Measurements from ENCODE around the gene PTPRE. TPM values are rescaled to one million over a fixed set of nuclear protein-coding genes. Genes with fewer than 3 reads are reported as not detected.

PTPRE gene
- total RNA-seq, 1 experiment from 2014 or later: 1.5 TPM

DNA sequence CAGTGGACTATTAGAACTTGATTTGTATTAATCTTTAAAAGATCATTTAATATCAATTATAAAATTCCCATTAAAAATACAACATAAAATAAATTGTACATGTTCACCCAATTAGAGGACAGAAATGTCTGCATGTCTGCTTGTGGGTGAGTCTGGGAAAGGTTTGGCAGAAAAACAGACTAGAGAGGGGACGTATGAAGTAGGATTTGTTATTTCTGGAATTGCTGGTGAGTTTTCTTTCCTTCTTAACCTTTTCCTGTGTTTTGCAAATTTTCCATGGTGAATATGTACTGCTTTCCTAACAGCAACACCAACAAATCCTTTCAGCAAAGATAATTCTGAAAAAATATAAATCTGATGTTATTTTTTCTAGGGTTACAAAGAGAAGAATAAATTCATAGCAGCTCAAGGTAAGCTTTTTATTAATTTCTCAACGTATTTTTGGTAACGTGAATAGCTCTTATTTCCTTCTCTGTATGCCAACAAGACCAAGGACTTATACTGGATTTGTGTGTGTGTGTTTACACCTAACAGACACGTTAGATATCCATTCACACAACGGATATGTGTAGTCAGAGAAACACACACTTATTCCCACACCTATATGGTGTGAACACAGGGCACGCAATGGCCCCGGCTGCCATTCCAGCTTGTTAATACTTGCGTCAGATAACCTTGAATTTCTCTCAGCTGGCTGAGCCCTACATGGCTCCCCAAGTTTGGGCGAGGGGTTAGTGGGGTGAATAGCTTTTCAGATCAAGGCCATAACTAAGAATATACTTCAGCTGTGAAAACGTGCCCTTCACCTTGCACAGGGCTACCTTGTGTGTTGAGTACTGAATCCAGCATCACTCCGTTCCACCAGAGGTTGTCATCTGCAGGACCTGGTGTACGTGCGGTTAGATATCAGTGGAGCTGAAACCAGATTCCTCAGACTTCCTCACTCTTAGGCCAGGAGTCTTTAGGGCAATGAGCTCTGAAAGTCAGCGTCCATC, 154.7 kb downstream of the PTPRE start:
- no peak for DNase-seq (ENCODE audit: low read depth in 1 of 2, low spot score in 2 of 2)
- Histone ChIP-seq H3K9me3 (replicated peaks) (no peaks in the 10 kb centered on the region), H3K27ac (no peak overlapping the region), H3K4me1 (replicated peaks) (peaks cover 6% of the 10 kb centered on the region; the same call in 1 of the 2 replicates), H3K27me3 (replicated peaks) (no peaks in the 10 kb centered on the region), H3K36me3 (no peaks in the 10 kb centered on the region), H3K4me3 (no peak overlapping the region)

DNA sequence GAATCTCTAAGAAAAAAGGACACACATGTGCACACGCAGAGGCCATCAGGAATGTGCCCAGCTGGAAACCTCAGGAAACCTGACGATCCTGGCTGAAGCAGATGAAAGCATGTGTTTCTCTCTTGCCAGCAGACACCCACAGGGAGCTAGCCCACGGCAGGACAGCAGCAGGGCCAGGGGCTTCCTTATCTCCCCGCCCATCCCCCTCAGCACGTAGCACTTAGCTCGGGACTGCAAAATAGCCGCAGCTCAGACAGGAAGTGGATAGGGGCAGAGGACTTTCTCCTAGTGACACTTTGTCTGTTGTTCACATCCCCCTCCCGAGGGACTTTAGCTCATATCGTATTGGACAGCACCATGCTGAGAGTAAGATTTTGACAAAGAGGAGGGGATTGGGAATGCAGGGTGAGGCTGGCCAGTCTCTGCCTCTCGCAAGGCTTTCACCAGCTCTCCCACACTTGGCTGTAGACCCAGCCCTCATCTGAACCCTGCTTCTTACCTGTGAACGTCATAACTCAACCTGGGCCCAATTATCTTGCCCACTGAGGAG, 155.5 kb downstream of the PTPRE start:
- no peak for DNase-seq (ENCODE audit: low read depth in 1 of 2, low spot score in 2 of 2)
- H3K27ac ChIP-seq: no peak overlapping the region
- H3K4me1 ChIP-seq (replicated peaks): peaks cover 6% of the 10 kb centered on the region; the same call in 1 of the 2 replicates
- H3K36me3 ChIP-seq: no peaks in the 10 kb centered on the region
- H3K27me3 ChIP-seq (replicated peaks): no peaks in the 10 kb centered on the region
- no peaks in the 10 kb centered on the region for H3K9me3 ChIP-seq (replicated peaks)
- H3K4me3 ChIP-seq: no peak overlapping the region

DNA sequence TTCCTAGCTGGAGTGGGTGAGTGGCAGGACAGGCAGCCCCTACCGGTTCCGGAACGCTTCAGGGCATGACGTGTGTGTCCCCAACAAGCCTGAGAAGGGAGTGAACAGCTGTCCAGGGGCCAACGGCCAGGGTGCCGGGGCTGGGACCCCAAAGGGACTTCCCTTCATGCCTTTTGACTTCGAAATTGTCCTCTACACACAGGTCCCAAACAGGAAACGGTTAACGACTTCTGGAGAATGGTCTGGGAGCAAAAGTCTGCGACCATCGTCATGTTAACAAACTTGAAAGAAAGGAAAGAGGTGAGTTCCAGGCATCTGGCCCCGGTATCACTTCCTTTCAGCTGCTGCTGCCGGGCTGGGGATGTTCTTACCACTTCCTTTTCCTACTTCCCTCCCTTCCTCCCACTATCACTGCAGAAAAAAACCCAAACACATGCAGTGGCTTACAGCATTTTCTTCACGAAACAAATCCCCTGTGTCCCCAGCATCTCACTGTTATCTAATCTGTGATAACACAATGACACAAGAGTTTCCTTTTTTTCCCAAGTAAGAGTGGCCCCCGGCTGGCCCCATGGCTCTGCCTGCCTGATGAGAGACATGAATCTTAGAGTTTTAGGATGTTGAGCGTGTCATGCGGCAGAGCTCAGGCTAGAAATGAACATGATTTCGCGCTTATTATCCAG, 156.1 kb downstream of the PTPRE start:
- Histone ChIP-seq H3K27me3 (replicated peaks) (no peaks in the 10 kb centered on the region), H3K27ac (no peak overlapping the region)
- no peak for DNase-seq (ENCODE audit: low read depth in 1 of 2, low spot score in 2 of 2)

DNA sequence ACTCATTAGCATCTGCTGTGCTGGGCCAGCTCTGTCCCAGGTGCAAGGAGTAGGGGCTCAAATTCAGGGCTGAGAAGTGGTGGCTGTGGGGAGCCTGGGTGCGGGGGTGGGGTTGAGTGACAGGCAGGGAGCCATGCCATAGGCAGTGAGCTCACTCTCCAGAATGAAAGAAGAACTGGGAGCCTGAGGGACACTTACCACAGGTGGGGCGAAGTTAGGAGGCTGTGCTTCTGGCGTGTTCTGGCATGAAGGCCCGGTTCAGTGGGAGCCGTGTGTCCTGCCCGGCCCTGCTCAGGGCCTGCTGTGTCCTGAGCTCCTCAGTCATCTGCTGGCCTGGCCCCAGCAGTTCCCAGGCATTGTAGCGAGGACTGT, 156.8 kb downstream of the PTPRE start:
- H3K27me3 ChIP-seq (replicated peaks): no peaks in the 10 kb centered on the region
- peaks cover 6% of the 10 kb centered on the region; the same call in 1 of the 2 replicates for H3K4me1 ChIP-seq (replicated peaks)
- no peaks in the 10 kb centered on the region for H3K36me3 ChIP-seq
- no peak overlapping the region for H3K4me3 ChIP-seq
- H3K27ac ChIP-seq: no peak overlapping the region
- DNase-seq (ENCODE audit: low read depth in 1 of 2, low spot score in 2 of 2): no peak
- H3K9me3 ChIP-seq (replicated peaks): no peaks in the 10 kb centered on the region

More for the DNA sequence above, 156.1 kb downstream of the PTPRE start:
- no peaks in the 10 kb centered on the region for H3K9me3 ChIP-seq (replicated peaks)
- peaks cover 6% of the 10 kb centered on the region; the same call in 1 of the 2 replicates for H3K4me1 ChIP-seq (replicated peaks)
- no peak overlapping the region for H3K4me3 ChIP-seq
- no peaks in the 10 kb centered on the region for H3K36me3 ChIP-seq

DNA sequence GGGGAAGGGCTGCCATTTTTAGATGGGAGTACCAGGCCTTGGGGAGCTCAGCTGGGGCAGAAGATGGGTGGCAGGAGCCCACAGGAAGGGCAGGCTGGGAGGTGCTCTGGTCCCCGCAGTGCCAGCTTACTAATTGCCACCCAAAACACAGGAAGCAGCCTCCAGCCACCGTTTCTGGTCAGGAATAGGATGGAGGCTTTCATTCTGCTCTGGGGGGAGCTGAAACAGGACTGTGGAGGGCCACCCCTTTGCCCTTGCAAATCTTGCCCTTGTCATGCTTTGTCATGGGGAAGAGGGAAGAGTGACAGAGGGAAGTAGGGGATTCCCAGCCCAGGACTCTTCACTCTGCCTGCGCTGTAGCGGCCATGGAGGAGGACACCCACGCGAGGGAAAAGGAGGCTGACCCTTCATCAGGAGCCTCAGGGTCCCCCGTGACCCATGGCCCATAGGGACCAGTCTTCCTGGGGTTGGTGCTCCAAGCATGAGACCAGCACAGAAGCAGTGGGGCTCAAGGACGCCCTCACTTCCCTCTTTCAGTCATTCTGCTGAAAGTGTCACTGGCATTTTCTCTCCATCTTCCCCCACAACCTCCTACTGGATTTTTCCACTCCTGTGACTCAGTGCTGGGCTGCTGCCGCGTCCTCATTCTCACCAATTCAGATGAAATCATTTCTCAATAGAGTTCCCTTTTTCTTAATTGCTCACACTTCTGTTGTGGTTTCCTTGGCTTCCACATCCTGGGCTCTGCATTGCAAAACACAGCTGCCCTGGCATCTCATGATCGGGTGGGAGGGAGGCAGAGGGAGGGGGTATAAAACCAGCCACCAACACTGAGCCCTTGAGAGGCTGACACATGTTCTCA, 157.4 kb downstream of the PTPRE start:
- Histone ChIP-seq H3K9me3 (replicated peaks) (no peaks in the 10 kb centered on the region), H3K27me3 (replicated peaks) (no peaks in the 10 kb centered on the region), H3K4me3 (no peak overlapping the region), H3K36me3 (no peaks in the 10 kb centered on the region), H3K4me1 (replicated peaks) (peaks cover 6% of the 10 kb centered on the region; the same call in 1 of the 2 replicates), H3K27ac (no peak overlapping the region)
- no peak for DNase-seq (ENCODE audit: low read depth in 1 of 2, low spot score in 2 of 2)

DNA sequence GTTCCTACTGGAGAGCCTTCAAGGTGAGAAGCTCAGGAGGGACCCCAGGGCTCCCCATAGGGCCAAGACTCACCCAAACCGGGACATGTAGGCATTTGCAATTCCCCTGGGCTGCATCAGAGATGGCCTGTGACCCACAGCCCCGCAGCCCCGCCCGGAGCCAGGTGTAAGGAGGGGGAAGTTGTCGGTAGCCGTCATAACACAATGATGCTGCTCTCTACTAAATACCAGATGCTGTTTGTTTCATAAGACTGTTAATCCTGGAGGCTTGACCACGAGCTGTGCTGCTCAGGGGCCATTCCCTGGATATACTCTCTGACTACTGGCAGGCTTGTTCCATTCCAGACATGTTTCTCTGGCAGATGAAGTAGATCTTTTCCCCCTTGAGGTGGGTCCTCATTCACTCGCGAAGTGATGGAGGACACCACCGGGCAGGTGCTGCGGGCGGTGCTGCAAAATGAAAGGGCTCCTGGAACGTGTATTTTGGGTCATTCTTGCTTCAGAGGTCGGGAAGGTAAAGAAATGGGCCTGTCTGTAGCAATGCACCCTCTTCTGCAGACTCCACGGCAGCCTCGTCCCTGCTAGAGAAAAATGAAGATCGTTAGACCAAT, 158.2 kb downstream of the PTPRE start:
- no peaks in the 10 kb centered on the region for H3K36me3 ChIP-seq
- H3K9me3 ChIP-seq (replicated peaks): no peaks in the 10 kb centered on the region
- no peak overlapping the region for H3K27ac ChIP-seq
- no peak for DNase-seq (ENCODE audit: low read depth in 1 of 2, low spot score in 2 of 2)
- H3K27me3 ChIP-seq (replicated peaks): no peaks in the 10 kb centered on the region
- H3K4me1 ChIP-seq (replicated peaks): peaks cover 6% of the 10 kb centered on the region; the same call in 1 of the 2 replicates
- no peak overlapping the region for H3K4me3 ChIP-seq

DNA sequence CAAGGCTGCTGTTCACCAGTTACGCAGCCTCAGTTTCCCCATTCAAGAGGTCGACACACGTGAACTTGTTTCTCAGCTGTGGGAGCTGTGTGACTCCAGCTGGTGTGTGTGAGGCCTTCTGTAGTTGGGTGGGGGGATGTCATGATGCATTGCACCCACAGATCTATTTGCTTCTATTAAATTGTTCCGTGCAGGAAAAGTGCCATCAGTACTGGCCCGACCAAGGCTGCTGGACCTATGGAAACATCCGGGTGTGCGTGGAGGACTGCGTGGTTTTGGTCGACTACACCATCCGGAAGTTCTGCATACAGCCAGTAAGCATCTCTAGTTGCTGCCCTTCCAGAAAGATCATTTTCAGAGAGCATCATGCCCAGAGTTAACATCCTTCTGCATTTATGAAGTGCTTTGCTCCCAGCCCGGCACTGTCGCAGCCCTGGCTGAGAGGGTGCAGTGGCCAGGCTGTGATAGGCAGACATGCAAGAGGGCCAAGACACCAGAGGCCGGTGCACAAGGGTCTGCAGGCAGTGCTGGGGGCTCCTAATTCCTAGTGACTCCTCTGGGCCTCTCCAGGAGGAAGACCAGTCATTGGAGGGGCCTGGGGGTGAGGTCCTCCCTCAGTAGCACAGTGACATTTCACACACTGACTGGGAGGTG, 159.1 kb downstream of the PTPRE start:
- Histone ChIP-seq H3K36me3 (no peaks in the 10 kb centered on the region), H3K4me3 (no peak overlapping the region), H3K27me3 (replicated peaks) (no peaks in the 10 kb centered on the region), H3K27ac (no peak overlapping the region), H3K9me3 (replicated peaks) (no peaks in the 10 kb centered on the region), H3K4me1 (replicated peaks) (peaks cover 6% of the 10 kb centered on the region; the same call in 1 of the 2 replicates)
- DNase-seq (ENCODE audit: low read depth in 1 of 2, low spot score in 2 of 2): no peak

DNA sequence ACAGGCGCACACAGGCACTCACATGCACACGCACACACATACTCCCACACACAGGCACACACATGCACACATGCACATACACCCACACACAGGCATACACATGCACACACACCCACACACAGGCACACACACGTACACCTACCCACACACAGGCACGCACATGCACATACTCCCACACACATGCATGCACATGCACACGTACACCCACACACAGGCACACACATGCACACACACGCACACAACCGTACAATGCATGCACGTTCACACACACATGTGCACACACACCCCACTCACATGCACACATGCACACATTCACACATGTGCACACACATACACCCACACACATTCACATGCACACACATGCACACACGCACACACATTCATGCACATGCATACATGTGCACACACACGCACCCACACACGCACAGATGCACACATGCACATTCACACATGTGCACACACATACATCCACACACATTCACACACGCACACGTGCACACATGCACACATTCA, 160.0 kb downstream of the PTPRE start:
- H3K27me3 ChIP-seq (replicated peaks): no peaks in the 10 kb centered on the region
- H3K27ac ChIP-seq: no peak overlapping the region
- peaks cover 6% of the 10 kb centered on the region; the same call in 1 of the 2 replicates for H3K4me1 ChIP-seq (replicated peaks)
- H3K36me3 ChIP-seq: no peaks in the 10 kb centered on the region
- H3K4me3 ChIP-seq: no peak overlapping the region
- no peaks in the 10 kb centered on the region for H3K9me3 ChIP-seq (replicated peaks)
- DNase-seq (ENCODE audit: low read depth in 1 of 2, low spot score in 2 of 2): no peak

DNA sequence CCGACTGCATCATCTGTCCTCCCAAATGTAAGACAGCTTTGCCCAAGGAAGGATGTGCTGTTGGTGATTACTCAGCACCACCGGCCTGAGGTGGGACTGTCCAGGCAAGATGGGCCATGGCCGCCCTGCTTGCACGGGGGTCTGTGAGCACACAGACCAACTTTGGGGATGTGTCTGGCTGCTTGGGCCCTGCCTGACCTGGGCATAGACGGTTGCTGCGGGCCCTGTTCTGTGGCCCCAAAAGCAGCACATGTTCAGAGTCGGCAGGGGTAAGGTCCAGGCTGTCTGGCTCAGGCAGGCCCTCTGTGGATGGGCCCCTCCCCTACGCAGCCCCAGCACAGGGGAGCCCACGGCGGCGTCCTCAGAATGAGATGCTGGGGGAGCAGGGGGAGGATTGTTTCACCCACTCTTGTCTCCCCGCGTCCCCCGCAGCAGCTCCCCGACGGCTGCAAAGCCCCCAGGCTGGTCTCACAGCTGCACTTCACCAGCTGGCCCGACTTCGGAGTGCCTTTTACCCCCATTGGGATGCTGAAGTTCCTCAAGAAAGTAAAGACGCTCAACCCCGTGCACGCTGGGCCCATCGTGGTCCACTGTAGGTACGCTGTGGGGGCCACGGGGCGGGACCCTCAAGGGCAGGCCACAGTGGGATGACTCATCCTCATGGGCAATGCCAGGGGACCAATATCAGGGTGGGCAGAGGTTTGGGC, 160.9 kb downstream of the PTPRE start:
- Histone ChIP-seq H3K36me3 (no peaks in the 10 kb centered on the region), H3K4me1 (replicated peaks) (peaks cover 6% of the 10 kb centered on the region; the same call in 1 of the 2 replicates), H3K27ac (no peak overlapping the region), H3K9me3 (replicated peaks) (no peaks in the 10 kb centered on the region), H3K27me3 (replicated peaks) (no peaks in the 10 kb centered on the region), H3K4me3 (no peak overlapping the region)
- DNase-seq (ENCODE audit: low read depth in 1 of 2, low spot score in 2 of 2): no peak

DNA sequence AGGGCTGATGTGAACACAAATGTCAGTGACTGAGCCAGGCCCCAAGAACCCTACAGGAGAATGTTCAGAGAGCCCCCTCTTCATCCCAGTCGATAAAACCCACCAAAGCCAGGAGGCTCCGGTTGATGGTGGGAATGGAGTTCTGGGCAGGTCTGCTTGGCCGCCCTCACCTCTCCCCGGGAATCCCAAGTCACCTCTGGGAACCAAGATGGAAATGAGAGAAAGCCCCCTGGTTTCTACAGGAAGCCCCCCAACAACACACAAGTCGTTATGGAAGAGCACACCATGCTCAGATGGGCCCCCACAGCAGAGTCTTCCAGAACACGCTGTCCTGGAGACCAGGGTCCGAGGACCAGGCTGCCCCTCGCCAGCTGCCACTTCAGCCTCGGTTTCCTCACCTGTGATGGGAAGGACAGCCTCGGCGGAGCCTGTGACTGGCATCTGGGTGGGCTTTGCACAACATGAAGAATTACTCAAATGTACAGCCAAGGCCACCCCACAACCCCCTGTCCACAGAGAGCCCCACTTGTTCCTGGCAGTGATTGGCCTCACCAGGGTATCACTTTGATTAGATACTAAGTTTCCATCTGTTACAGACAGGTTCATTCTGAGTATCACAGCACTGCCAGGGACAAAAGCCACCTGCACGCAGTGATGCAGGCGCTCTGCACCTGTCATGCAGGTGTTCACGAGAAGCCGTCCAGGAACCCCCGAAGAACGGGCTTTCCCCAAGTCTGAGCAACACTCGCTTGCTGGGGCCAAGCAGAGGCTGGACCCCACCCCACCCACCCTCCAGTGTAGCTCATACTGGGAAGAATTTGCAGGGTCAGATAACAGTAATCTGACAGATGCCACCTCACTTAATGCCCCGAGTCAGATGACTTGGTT, 161.7 kb downstream of the PTPRE start:
- H3K27ac ChIP-seq: no peak overlapping the region
- H3K36me3 ChIP-seq: no peaks in the 10 kb centered on the region
- no peaks in the 10 kb centered on the region; the same call in 1 of the 2 replicates for H3K9me3 ChIP-seq (replicated peaks)
- H3K4me1 ChIP-seq (replicated peaks): peaks cover 6% of the 10 kb centered on the region; the same call in 1 of the 2 replicates
- no peak overlapping the region for H3K4me3 ChIP-seq
- no peaks in the 10 kb centered on the region for H3K27me3 ChIP-seq (replicated peaks)
- no peak for DNase-seq (ENCODE audit: low read depth in 1 of 2, low spot score in 2 of 2)
